SU-DHL-6 (cell line): ENCODE measurements around the gene CDKAL1.

Source experiments
- H2AFZ ChIP-seq: fragments of 200-600 bp; sonication (generic); 2 replicates; pipeline ENCODE4 v1.6.1; 2014; ENCODE audit warnings: low read depth, mild to moderate bottlenecking, moderate library complexity, mixed read lengths, antibody characterized with exemption, low read length; ENCODE audit not compliant: severe bottlenecking
- H3F3A ChIP-seq: fragments of 200-600 bp; shearing (Covaris generic); 2 replicates; pipeline ENCODE4 v1.6.0; 2016; ENCODE audit warnings: antibody characterized with exemption, mild to moderate bottlenecking; ENCODE audit not compliant: insufficient read depth
- H3K27ac ChIP-seq: fragments of 200-600 bp; sonication (generic); 2 replicates; pipeline ENCODE4 v1.5.1; 2016; ENCODE audit warnings: low read depth, mild to moderate bottlenecking, low read length, moderate library complexity, mixed read lengths
- H3K27me3 ChIP-seq: fragments of 200-600 bp; sonication (generic), shearing (Covaris generic); 2 replicates; pipeline ENCODE4 v1.6.0; 2014; ENCODE audit warnings: mild to moderate bottlenecking, low read length
- H3K36me3 ChIP-seq: fragments of 200-600 bp; sonication (generic); 2 replicates; pipeline ENCODE4 v1.6.1; 2014; ENCODE audit warnings: mild to moderate bottlenecking, low read length, mixed read lengths
- H3K4me2 ChIP-seq: fragments of 300-600, 200-600 bp; shearing (Covaris generic), sonication (generic); 2 replicates; pipeline ENCODE4 v1.6.0; 2014; ENCODE audit warnings: low read length, low read depth, mild to moderate bottlenecking; ENCODE audit not compliant: poor library complexity, severe bottlenecking
- H3K4me3 ChIP-seq: fragments of 200-600 bp; sonication (generic); 2 replicates; pipeline ENCODE4 v1.5.1; 2014; ENCODE audit warnings: antibody characterized with exemption, low read length, mild to moderate bottlenecking, mixed read lengths; ENCODE audit not compliant: insufficient read depth, poor library complexity, severe bottlenecking
- H3K79me2 ChIP-seq: fragments of 200-600 bp; sonication (generic); 2 replicates; pipeline ENCODE4 v1.6.1; 2014; ENCODE audit warnings: mild to moderate bottlenecking, low read length, moderate library complexity; ENCODE audit not compliant: insufficient read depth
- H3K9ac ChIP-seq: fragments of 200-600 bp; sonication (generic); 2 replicates; pipeline ENCODE4 v1.7.0; 2014; ENCODE audit warnings: mild to moderate bottlenecking, low read length
- H3K9me2 ChIP-seq: fragments of 200-600 bp; sonication (generic); replicated peaks from 2 replicates; pipeline ENCODE4 v1.6.1; 2014; ENCODE audit warnings: low read length; ENCODE audit not compliant: insufficient read depth
- H3K9me3 ChIP-seq: fragments of 200-600 bp; sonication (generic); 2 replicates; pipeline ENCODE4 v1.6.1; 2014; ENCODE audit warnings: low read length, mixed read lengths; ENCODE audit not compliant: insufficient read depth
- H4K20me1 ChIP-seq: fragments of 200-600 bp; sonication (generic); 2 replicates; pipeline ENCODE4 v1.6.1; 2014; ENCODE audit warnings: low read depth, mild to moderate bottlenecking, antibody characterized with exemption, low read length, moderate library complexity, mixed read lengths
- EZH2phosphoT487 ChIP-seq: fragments of 200-600 bp; sonication (generic), shearing (Covaris generic); conservative IDR thresholded peaks from 2 replicates; pipeline ENCODE4 v1.6.1; 2018; ENCODE audit warnings: mild to moderate bottlenecking, antibody characterized with exemption, low read length, moderate library complexity, mixed read lengths
- TF ChIP-seq, protein P1 (sequence below): fragments of 200-600 bp; sonication (generic); IDR thresholded peaks from one replicate; pipeline ENCODE4 v1.5.1; 2017; ENCODE audit warnings: antibody characterized with exemption, mild to moderate bottlenecking, low read length, moderate library complexity; ENCODE audit not compliant: insufficient read depth, poor library complexity, severe bottlenecking

CDKAL1 gene

DNA sequence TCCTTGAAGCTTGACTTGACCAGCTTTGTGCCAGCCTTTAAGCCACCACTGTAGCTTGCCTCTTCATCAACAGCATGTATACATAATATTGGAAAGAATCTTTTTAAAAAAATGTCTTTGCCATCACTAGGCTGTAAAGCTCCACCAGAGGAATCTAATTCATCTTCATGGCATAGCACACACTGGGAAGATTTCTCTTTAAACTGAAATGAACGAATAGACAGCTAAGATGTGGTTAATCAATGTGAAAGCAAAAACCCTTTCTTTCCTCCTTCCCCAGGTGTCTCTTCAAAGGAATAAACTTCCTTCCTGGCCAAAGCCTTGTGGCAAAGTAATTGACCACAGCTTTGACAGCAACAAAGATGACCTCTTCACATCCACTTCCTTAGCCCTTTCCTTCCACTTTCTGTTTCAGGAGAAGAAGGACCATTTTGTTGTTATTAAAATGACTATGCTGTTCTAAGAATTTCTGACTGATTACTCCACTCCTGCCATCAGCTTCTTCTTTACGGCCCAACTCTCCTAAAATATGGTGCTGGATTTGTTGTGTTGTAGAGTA is 630.6 kb downstream of the CDKAL1 start:
- TF ChIP-seq EZH2phosphoT487, result no peak
- TF ChIP-seq, protein P1, sequence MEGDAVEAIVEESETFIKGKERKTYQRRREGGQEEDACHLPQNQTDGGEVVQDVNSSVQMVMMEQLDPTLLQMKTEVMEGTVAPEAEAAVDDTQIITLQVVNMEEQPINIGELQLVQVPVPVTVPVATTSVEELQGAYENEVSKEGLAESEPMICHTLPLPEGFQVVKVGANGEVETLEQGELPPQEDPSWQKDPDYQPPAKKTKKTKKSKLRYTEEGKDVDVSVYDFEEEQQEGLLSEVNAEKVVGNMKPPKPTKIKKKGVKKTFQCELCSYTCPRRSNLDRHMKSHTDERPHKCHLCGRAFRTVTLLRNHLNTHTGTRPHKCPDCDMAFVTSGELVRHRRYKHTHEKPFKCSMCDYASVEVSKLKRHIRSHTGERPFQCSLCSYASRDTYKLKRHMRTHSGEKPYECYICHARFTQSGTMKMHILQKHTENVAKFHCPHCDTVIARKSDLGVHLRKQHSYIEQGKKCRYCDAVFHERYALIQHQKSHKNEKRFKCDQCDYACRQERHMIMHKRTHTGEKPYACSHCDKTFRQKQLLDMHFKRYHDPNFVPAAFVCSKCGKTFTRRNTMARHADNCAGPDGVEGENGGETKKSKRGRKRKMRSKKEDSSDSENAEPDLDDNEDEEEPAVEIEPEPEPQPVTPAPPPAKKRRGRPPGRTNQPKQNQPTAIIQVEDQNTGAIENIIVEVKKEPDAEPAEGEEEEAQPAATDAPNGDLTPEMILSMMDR, result no peak
- Histone ChIP-seq H3K79me2 (no peaks in the 10 kb centered on the region), H3K4me2 (no peak overlapping the region)

DNA sequence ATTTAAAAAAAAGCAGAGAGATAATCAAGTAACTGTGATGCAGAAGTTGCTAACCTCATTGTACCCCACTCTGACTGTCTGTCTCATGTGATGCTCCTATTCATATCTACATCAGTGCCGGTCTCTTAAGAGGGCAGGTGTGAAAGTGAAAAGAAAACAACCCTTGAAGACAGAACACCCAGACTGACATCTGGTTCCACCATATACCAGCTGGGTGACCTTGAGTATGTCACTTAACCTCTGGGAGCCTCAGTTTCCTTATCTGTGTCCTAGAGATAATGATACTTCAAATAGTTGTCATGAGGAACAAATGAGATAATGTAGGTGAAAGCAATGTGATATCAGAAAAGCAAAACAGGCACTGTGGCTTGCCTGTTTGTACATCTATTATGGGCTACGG is 632.5 kb downstream of the CDKAL1 start:
- no peak overlapping the region for H2AFZ ChIP-seq
- H3K4me3 ChIP-seq, result no peak overlapping the region
- TF ChIP-seq, protein P1, result no peak
- TF ChIP-seq EZH2phosphoT487, result no peak
- H4K20me1 ChIP-seq, result no peaks in the 10 kb centered on the region
- no peak overlapping the region for H3K27ac ChIP-seq
- H3F3A ChIP-seq, result no peaks in the 10 kb centered on the region
- H3K9me2 ChIP-seq, result no peaks in the 10 kb centered on the region
- no peaks in the 10 kb centered on the region for H3K27me3 ChIP-seq
- H3K36me3 ChIP-seq, result no peaks in the 10 kb centered on the region
- H3K9me3 ChIP-seq, result no peaks in the 10 kb centered on the region
- H3K79me2 ChIP-seq, result no peaks in the 10 kb centered on the region
- H3K4me2 ChIP-seq, result no peak overlapping the region
- H3K9ac ChIP-seq, result no peak overlapping the region

More for the DNA sequence above, 630.6 kb downstream of the CDKAL1 start:
- no peaks in the 10 kb centered on the region for H3F3A ChIP-seq
- no peaks in the 10 kb centered on the region for H3K9me2 ChIP-seq
- no peaks in the 10 kb centered on the region for H3K36me3 ChIP-seq
- H2AFZ ChIP-seq, result no peak overlapping the region
- H4K20me1 ChIP-seq, result no peaks in the 10 kb centered on the region
- no peak overlapping the region for H3K9ac ChIP-seq
- no peak overlapping the region for H3K4me3 ChIP-seq
- no peaks in the 10 kb centered on the region for H3K9me3 ChIP-seq
- no peak overlapping the region for H3K27ac ChIP-seq
- no peaks in the 10 kb centered on the region for H3K27me3 ChIP-seq

DNA sequence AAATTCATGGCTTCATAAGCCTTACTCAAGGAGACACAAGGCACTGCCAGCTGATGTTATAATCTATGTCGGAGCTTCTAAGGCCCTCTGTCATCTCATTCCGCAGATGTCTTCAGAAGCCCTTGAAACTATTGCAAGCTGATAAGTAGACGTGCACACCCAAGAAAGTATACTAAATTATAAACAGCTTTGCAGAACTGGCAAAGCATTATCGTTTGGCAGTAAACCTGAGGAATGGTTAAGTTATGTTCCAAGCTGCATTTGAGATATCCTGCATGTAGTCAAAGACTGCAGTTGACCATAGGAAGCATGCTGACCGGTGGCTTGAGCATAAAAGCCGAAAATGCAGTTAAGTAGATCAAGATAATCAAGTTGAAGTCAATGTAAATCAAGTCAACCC is 633.5 kb downstream of the CDKAL1 start:
- Histone ChIP-seq H3F3A (no peaks in the 10 kb centered on the region), H3K36me3 (no peaks in the 10 kb centered on the region), H3K79me2 (no peaks in the 10 kb centered on the region), H3K4me3 (no peak overlapping the region), H3K27me3 (no peaks in the 10 kb centered on the region), H2AFZ (no peak overlapping the region), H3K9ac (no peak overlapping the region), H4K20me1 (no peaks in the 10 kb centered on the region), H3K27ac (no peak overlapping the region), H3K4me2 (no peak overlapping the region), H3K9me2 (no peaks in the 10 kb centered on the region), H3K9me3 (no peaks in the 10 kb centered on the region)
- TF ChIP-seq, protein P1, result no peak
- TF ChIP-seq EZH2phosphoT487, result no peak
